BLaER1 (cell line): ENCODE results near the gene BCL11B.

Experiments used
- H3K27ac ChIP-seq: shearing (Covaris generic); formaldehyde crosslinking; 2 replicates; pipeline ENCODE4 v1.8.1; 2022
- H3K27me3 ChIP-seq: shearing (Covaris generic); formaldehyde crosslinking; 2 replicates; pipeline ENCODE4 v1.8.1; 2022
- H3K36me3 ChIP-seq: shearing (Covaris generic); formaldehyde crosslinking; 2 replicates; pipeline ENCODE4 v1.8.1; 2022
- H3K4me1 ChIP-seq: shearing (Covaris generic); formaldehyde crosslinking; 2 replicates; pipeline ENCODE4 v1.8.1; 2022
- H3K4me2 ChIP-seq: shearing (Covaris generic); formaldehyde crosslinking; 2 replicates; pipeline ENCODE4 v1.8.1; 2022
- H3K4me3 ChIP-seq: shearing (Covaris generic); formaldehyde crosslinking; 2 replicates; pipeline ENCODE4 v1.8.1; 2022
- H3K9ac ChIP-seq: shearing (Covaris generic); formaldehyde crosslinking; 2 replicates; pipeline ENCODE4 v1.8.1; 2022
- H3K9me3 ChIP-seq: shearing (Covaris generic); formaldehyde crosslinking; 2 replicates; pipeline ENCODE4 v1.8.1; 2022
- H4K20me1 ChIP-seq: shearing (Covaris generic); formaldehyde crosslinking; 2 replicates; pipeline ENCODE4 v1.8.1; 2022
- Cebpa-rat ChIP-seq: shearing (Covaris generic); IDR thresholded peaks from 2 replicates; pipeline ENCODE4 v1.8.1; 2022

The BCL11B gene

GRCh38 chr14:99205086-99205688, 66.8 kb downstream of the BCL11B start:
- H4K20me1 ChIP-seq, result peaks cover 100% of the 10 kb centered on the region
- TF ChIP-seq Cebpa-rat, result no peak
- H3K27me3 ChIP-seq, result no peaks in the 10 kb centered on the region
- no peak overlapping the region for H3K9ac ChIP-seq
- no peak overlapping the region for H3K27ac ChIP-seq
- H3K9me3 ChIP-seq, result no peaks in the 10 kb centered on the region
- H3K4me1 ChIP-seq, result peaks cover 62% of the 10 kb centered on the region
- H3K36me3 ChIP-seq, result peaks cover 28% of the 10 kb centered on the region; the same call in 1 of the 2 replicates
- no peak overlapping the region for H3K4me3 ChIP-seq
- H3K4me2 ChIP-seq, result no peak overlapping the region; the same call in 1 of the 2 replicates

DNA sequence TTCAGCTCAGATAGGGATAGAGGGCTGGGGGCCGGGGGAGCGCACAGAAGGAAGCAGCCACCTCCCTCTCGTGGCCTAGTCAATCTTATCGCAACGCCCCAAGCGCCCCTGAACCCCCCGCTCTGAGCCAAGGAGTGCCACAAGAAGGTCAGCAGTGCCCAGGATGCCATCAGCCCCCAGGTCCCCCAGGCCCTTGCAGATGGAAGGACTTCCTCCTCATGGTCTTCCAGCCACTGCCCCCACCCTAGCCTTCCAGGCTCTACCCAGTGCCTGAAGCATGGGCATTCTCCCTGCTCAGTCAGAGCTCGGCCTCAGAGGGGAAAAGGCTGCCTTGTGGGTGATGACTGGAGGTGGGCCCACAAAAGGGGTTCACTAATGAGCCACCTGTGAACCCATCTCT, 68.2 kb downstream of the BCL11B start:
- Histone ChIP-seq H3K4me1 (peaks cover 51% of the 10 kb centered on the region), H4K20me1 (peaks cover 100% of the 10 kb centered on the region), H3K27ac (no peak overlapping the region), H3K36me3 (peaks cover 35% of the 10 kb centered on the region), H3K27me3 (no peaks in the 10 kb centered on the region), H3K9ac (no peak overlapping the region), H3K4me2 (peak overlapping the region; percentile 27), H3K9me3 (no peaks in the 10 kb centered on the region), H3K4me3 (no peak overlapping the region)
- no peak for TF ChIP-seq Cebpa-rat

DNA sequence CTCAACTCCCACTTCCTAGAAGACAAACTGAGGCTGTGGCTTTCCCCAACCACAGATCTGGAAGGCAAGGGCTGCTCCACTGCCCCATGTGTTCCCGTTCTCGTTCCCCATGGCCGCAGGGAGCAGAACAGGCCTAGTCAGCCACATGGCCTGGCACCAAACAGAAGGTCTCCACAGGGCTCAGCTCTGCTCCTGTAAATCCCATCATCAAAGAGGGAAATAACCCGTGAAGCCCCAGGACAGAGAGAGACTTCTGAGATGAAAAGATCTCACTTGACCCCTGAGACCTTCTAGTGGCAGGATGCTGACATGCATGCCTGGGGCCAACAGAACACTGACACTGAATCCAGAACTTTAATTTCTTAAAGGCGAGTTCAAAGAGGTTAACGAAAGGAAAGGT, 68.9 kb downstream of the BCL11B start:
- Histone ChIP-seq H3K4me3 (no peak overlapping the region), H3K4me2 (peak overlapping the region; percentile 27), H3K9me3 (no peaks in the 10 kb centered on the region), H4K20me1 (peaks cover 100% of the 10 kb centered on the region), H3K4me1 (peaks cover 51% of the 10 kb centered on the region), H3K36me3 (peaks cover 42% of the 10 kb centered on the region), H3K27me3 (no peaks in the 10 kb centered on the region), H3K27ac (no peak overlapping the region), H3K9ac (no peak overlapping the region)
- no peak for TF ChIP-seq Cebpa-rat

- no peaks in the 10 kb centered on the region for H3K9me3 ChIP-seq
- H3K27ac ChIP-seq, result no peak overlapping the region
- H3K9ac ChIP-seq, result no peak overlapping the region
- no peaks in the 10 kb centered on the region for H3K27me3 ChIP-seq
- H4K20me1 ChIP-seq, result peaks cover 100% of the 10 kb centered on the region
- TF ChIP-seq Cebpa-rat, result no peak
- peaks cover 43% of the 10 kb centered on the region for H3K36me3 ChIP-seq
- H3K4me3 ChIP-seq, result no peak overlapping the region
- peak overlapping the region; percentile 10; the same call in 1 of the 2 replicates for H3K4me2 ChIP-seq
- H3K4me1 ChIP-seq, result peaks cover 45% of the 10 kb centered on the region
Measured at GRCh38 chr14:99202516-99202915, 69.5 kb downstream of the BCL11B start.

DNA sequence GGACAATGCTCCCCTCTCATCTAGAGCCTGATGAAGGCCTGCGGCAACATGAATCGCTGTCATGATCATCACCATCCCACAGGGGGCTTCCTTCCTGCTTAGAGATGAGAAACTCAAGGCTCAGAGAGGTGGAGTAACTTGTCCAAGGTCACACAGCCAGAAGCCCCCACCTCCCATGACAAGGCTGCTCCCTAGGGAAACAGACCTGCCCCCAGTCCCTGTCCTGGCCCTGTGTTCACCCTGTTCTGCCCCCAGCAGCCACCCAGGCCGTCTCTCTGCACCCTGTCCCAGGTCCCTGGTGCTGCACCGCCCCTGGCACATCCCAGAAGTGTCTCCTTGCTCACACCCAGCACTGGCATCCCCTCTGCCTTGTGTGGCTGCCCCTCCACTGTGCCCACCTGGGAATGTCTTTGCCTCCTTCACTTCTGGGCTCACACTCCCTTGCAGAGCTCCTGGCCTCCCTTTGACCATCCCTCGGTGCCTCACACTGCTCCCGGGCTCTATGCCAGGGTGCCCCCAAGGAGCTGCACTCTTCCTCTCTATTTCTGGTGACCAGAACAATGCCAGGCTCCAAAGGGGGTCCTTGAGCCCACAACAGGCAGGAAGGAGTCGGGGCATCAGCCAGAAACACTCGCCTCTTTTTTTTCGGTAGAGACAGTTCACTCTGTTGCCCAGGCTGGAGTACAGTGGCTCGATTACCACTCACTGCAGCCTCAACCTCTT, 70.5 kb downstream of the BCL11B start:
- peaks cover 50% of the 10 kb centered on the region for H3K36me3 ChIP-seq
- H3K4me3 ChIP-seq, result no peak overlapping the region
- H4K20me1 ChIP-seq, result peaks cover 100% of the 10 kb centered on the region
- peaks cover 42% of the 10 kb centered on the region for H3K4me1 ChIP-seq
- no peak overlapping the region for H3K27ac ChIP-seq
- H3K9ac ChIP-seq, result no peak overlapping the region
- no peak overlapping the region for H3K4me2 ChIP-seq
- TF ChIP-seq Cebpa-rat, result no peak
- H3K9me3 ChIP-seq, result no peaks in the 10 kb centered on the region
- H3K27me3 ChIP-seq, result no peaks in the 10 kb centered on the region

DNA sequence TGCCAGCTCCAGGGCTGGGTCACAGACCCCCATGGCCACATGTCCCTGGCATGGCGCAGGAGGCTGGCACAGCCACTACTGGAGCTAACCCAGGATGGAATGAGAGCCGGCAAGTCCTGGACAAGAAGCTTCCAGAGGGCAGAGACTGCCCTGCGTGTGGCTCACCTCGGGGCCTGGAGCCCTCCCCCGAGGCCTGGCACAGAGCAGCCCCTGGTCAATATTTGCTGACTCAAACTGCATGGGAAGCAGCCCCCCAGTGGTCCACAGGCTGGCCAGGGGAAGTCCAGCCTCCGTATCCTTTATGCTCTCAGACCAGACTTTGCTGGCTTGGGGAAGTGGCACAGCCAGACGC, 71.4 kb downstream of the BCL11B start:
- Histone ChIP-seq H3K9ac (no peak overlapping the region), H3K4me3 (no peak overlapping the region), H4K20me1 (peaks cover 100% of the 10 kb centered on the region), H3K36me3 (peaks cover 55% of the 10 kb centered on the region), H3K4me2 (no peak overlapping the region), H3K4me1 (peaks cover 34% of the 10 kb centered on the region), H3K27me3 (no peaks in the 10 kb centered on the region), H3K9me3 (no peaks in the 10 kb centered on the region), H3K27ac (no peak overlapping the region)
- TF ChIP-seq Cebpa-rat, result no peak

- H3K9ac ChIP-seq, result no peak overlapping the region
- H3K27ac ChIP-seq, result no peak overlapping the region
- H4K20me1 ChIP-seq, result peaks cover 100% of the 10 kb centered on the region
- H3K27me3 ChIP-seq, result no peaks in the 10 kb centered on the region
- no peak overlapping the region for H3K4me2 ChIP-seq
- H3K4me1 ChIP-seq, result peaks cover 34% of the 10 kb centered on the region
- no peaks in the 10 kb centered on the region for H3K9me3 ChIP-seq
- TF ChIP-seq Cebpa-rat, result no peak
- H3K36me3 ChIP-seq, result peaks cover 49% of the 10 kb centered on the region
- H3K4me3 ChIP-seq, result no peak overlapping the region
Measured at GRCh38 chr14:99199846-99200653, 71.9 kb downstream of the BCL11B start.

GRCh38 chr14:99198746-99199502, 73.1 kb downstream of the BCL11B start:
- peaks cover 31% of the 10 kb centered on the region for H3K4me1 ChIP-seq
- no peak for TF ChIP-seq Cebpa-rat
- peaks cover 50% of the 10 kb centered on the region for H3K36me3 ChIP-seq
- no peak overlapping the region for H3K4me2 ChIP-seq
- no peak overlapping the region for H3K9ac ChIP-seq
- H4K20me1 ChIP-seq, result peaks cover 100% of the 10 kb centered on the region
- no peak overlapping the region for H3K4me3 ChIP-seq
- no peaks in the 10 kb centered on the region for H3K27me3 ChIP-seq
- H3K27ac ChIP-seq, result no peak overlapping the region
- no peaks in the 10 kb centered on the region for H3K9me3 ChIP-seq

DNA sequence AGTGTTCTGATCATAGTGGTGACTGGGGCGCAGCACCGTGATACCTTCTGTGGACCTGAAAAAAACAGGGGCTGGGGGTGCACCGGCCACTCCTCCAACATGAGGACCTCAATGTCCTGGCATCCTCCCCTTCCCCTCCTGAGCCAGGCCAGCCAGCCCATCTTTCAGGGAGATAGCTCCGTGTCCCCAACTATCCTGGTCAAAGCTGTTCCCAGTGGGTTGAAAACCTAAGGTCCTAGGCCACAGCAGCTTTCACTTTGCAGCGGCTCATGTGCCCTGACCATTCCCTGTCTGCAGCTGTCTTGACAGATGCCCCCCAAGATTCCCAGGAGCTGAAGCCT, 75.7 kb downstream of the BCL11B start:
- Histone ChIP-seq H3K9me3 (no peaks in the 10 kb centered on the region), H3K4me2 (no peak overlapping the region), H3K36me3 (peaks cover 48% of the 10 kb centered on the region), H3K27ac (no peak overlapping the region), H3K27me3 (no peaks in the 10 kb centered on the region), H3K4me3 (no peak overlapping the region), H4K20me1 (peaks cover 100% of the 10 kb centered on the region), H3K9ac (no peak overlapping the region), H3K4me1 (peaks cover 31% of the 10 kb centered on the region)
- no peak for TF ChIP-seq Cebpa-rat
